DND-41 (cell line): ENCODE results near the gene S100A16.
"Not testable (repeated sequence)": the region's sequence is repeated elsewhere in the genome, so short reads cannot be mapped to it uniquely, and the experiment has no call there.

Experiments
- ATAC-seq: fragments of 200-7000 bp; cut with Tn5 transposase; 3 replicates; pipeline ENCODE4 v1.9.1; 2021; ENCODE audit warnings: low read depth; ENCODE audit not compliant: insufficient read depth
- DNase-seq: peaks from one replicate; pipeline ENCODE4 v3.0.0-alpha.2; 2020
- H2AFZ ChIP-seq: 2 replicates; pipeline ENCODE4 v1.6.0; 2012; ENCODE audit warnings: low read depth, low read length
- H3K27ac ChIP-seq: 2 replicates; pipeline ENCODE4 v1.5.1; 2012; ENCODE audit warnings: low read length, inconsistent platforms
- H3K27me3 ChIP-seq: fragments of 200-600 bp; sonication (generic); 2 replicates; pipeline ENCODE4 v1.6.0; 2012; ENCODE audit warnings: low read length, mild to moderate bottlenecking, inconsistent platforms; ENCODE audit not compliant: insufficient read depth, poor library complexity
- H3K36me3 ChIP-seq: 2 replicates; pipeline ENCODE4 v1.5.1; 2012; ENCODE audit warnings: low read length, inconsistent platforms; ENCODE audit not compliant: insufficient read depth
- H3K4me1 ChIP-seq: 2 replicates; pipeline ENCODE4 v1.5.1; 2012; ENCODE audit warnings: mild to moderate bottlenecking, low read length; ENCODE audit not compliant: insufficient read depth
- H3K4me2 ChIP-seq: 2 replicates; pipeline ENCODE4 v1.6.0; 2012; ENCODE audit warnings: mild to moderate bottlenecking, moderate library complexity, low read length, inconsistent platforms; ENCODE audit not compliant: insufficient read depth
- H3K4me3 ChIP-seq, 2 experiments: fragments of 200-600 bp in 1 of 2; shearing (Covaris generic) in 1 of 2; 2 replicates each; pipeline ENCODE4 v1.5.1; 2012 to 2016; ENCODE audit warnings: inconsistent platforms in 2 of 2, low read length in 2 of 2, mild to moderate bottlenecking in 2 of 2, low read depth in 1 of 2, moderate library complexity in 1 of 2
- H3K79me2 ChIP-seq: 2 replicates; pipeline ENCODE4 v1.6.0; 2012; ENCODE audit warnings: low read length, inconsistent platforms; ENCODE audit not compliant: insufficient read depth
- H3K9ac ChIP-seq: 2 replicates; pipeline ENCODE4 v1.6.0; 2012; ENCODE audit warnings: low read depth, mild to moderate bottlenecking, inconsistent platforms, low read length, moderate library complexity
- H3K9me3 ChIP-seq: 2 replicates; pipeline ENCODE4 v1.5.1; 2012; ENCODE audit warnings: low read length, moderate library complexity, mild to moderate bottlenecking, inconsistent platforms; ENCODE audit not compliant: insufficient read depth, severe bottlenecking
- H4K20me1 ChIP-seq: 2 replicates; pipeline ENCODE4 v1.6.0; 2012; ENCODE audit warnings: low read length; ENCODE audit not compliant: insufficient read depth
- CTCF ChIP-seq: IDR thresholded peaks from 2 replicates; pipeline ENCODE4 v1.5.1; 2012; ENCODE audit warnings: borderline replicate concordance, low read length, moderate library complexity, mild to moderate bottlenecking; ENCODE audit not compliant: poor library complexity, severe bottlenecking; ENCODE audit errors: extremely low read depth
- EZH2 ChIP-seq: IDR thresholded peaks from 3 replicates; pipeline ENCODE4 v1.6.1; 2012; ENCODE audit warnings: borderline replicate concordance, low read depth, mild to moderate bottlenecking, moderate library complexity, low read length, inconsistent platforms; ENCODE audit not compliant: severe bottlenecking

S100A16 gene

GRCh38 chr1:153587314-153587713, 25.6 kb downstream of the S100A16 start:
- Histone ChIP-seq H3K9me3 (no peaks in the 10 kb centered on the region), H4K20me1 (no peaks in the 10 kb centered on the region), H3K79me2 (no peaks in the 10 kb centered on the region), H3K36me3 (no peaks in the 10 kb centered on the region), H3K4me3 (no peak overlapping the region), H2AFZ (no peak overlapping the region), H3K9ac (no peak overlapping the region), H3K27me3 (no peaks in the 10 kb centered on the region), H3K4me2 (no peak overlapping the region), H3K27ac (no peak overlapping the region), H3K4me1 (no peaks in the 10 kb centered on the region)
- ATAC-seq, result no peak
- TF ChIP-seq EZH2 (no peak), CTCF (no peak)
- no peak for DNase-seq

- H3K9ac ChIP-seq, result no peak overlapping the region
- no peak overlapping the region for H3K27ac ChIP-seq
Measured at GRCh38 chr1:153586347-153586746, 26.6 kb downstream of the S100A16 start.

GRCh38 chr1:153585006-153585405, 27.9 kb downstream of the S100A16 start:
- no peak overlapping the region for H3K9ac ChIP-seq
- H3K36me3 ChIP-seq, result no peaks in the 10 kb centered on the region
- H2AFZ ChIP-seq, result no peak overlapping the region
- H3K27me3 ChIP-seq, result no peaks in the 10 kb centered on the region
- no peaks in the 10 kb centered on the region for H3K4me1 ChIP-seq
- DNase-seq (no peak), ATAC-seq (no peak)
- no peaks in the 10 kb centered on the region for H3K9me3 ChIP-seq
- no peak overlapping the region for H3K27ac ChIP-seq
- H3K79me2 ChIP-seq, result no peaks in the 10 kb centered on the region
- no peak overlapping the region for H3K4me3 ChIP-seq
- TF ChIP-seq CTCF, result no peak
- no peak for TF ChIP-seq EZH2
- no peaks in the 10 kb centered on the region for H4K20me1 ChIP-seq
- no peak overlapping the region for H3K4me2 ChIP-seq

More at GRCh38 chr1:153586347-153586746, 26.6 kb downstream of the S100A16 start:
- Histone ChIP-seq H3K36me3 (no peaks in the 10 kb centered on the region), H3K4me2 (no peak overlapping the region), H3K9me3 (no peaks in the 10 kb centered on the region), H3K27me3 (no peaks in the 10 kb centered on the region), H4K20me1 (no peaks in the 10 kb centered on the region), H2AFZ (no peak overlapping the region), H3K79me2 (no peaks in the 10 kb centered on the region), H3K4me3 (no peak overlapping the region), H3K4me1 (no peaks in the 10 kb centered on the region)
- DNase-seq, result no peak
- TF ChIP-seq CTCF (no peak), EZH2 (no peak)
- ATAC-seq, result no peak

- Histone ChIP-seq H2AFZ (no peak overlapping the region), H3K9me3 (no peaks in the 10 kb centered on the region), H3K9ac (no peak overlapping the region), H3K27ac (no peak overlapping the region), H3K4me3 (no peak overlapping the region), H3K4me2 (no peak overlapping the region), H3K36me3 (no peaks in the 10 kb centered on the region), H3K79me2 (no peaks in the 10 kb centered on the region), H3K27me3 (no peaks in the 10 kb centered on the region), H4K20me1 (no peaks in the 10 kb centered on the region), H3K4me1 (no peaks in the 10 kb centered on the region)
- no peak for ATAC-seq
- no peak for DNase-seq
- no peak for TF ChIP-seq EZH2
- no peak for TF ChIP-seq CTCF
Measured at GRCh38 chr1:153583976-153584375, 29.0 kb downstream of the S100A16 start.

- H4K20me1 ChIP-seq, H3K27me3 ChIP-seq, H3K9me3 ChIP-seq, ATAC-seq, DNase-seq, H2AFZ ChIP-seq, H3K27ac ChIP-seq, H3K36me3 ChIP-seq, H3K4me3 ChIP-seq, H3K4me1 ChIP-seq, H3K4me2 ChIP-seq, H3K9ac ChIP-seq, H3K79me2 ChIP-seq: not testable (repeated sequence)
Measured at GRCh38 chr1:153583514-153583913, 29.4 kb downstream of the S100A16 start.
